Neural progenitor cell (in vitro differentiated cells): ENCODE measurements around the gene DYNC1LI1. TPM values are rescaled to one million over a fixed set of nuclear protein-coding genes. Genes with fewer than 3 reads are reported as not detected.

Experiments
- DNase-seq: peaks from one replicate; pipeline ENCODE4 v3.0.0-alpha.2; 2016; ENCODE audit warnings: low spot score
- H2AFZ ChIP-seq: fragments of 200-600 bp; sonication (generic); replicated peaks from 2 replicates; pipeline ENCODE4 v1.6.1; 2016; ENCODE audit warnings: antibody characterized with exemption
- H3F3A ChIP-seq: fragments of 200-600 bp; sonication (generic); 2 replicates; pipeline ENCODE4 v1.6.1; 2016; ENCODE audit warnings: antibody characterized with exemption, low read depth
- H3K27ac ChIP-seq: fragments of 200-600 bp; sonication (generic); 2 replicates; pipeline ENCODE4 v1.5.1; 2016; ENCODE audit warnings: mild to moderate bottlenecking
- H3K27me3 ChIP-seq: fragments of 200-600 bp; sonication (generic); 2 replicates; pipeline ENCODE4 v1.6.1; 2016; ENCODE audit warnings: mild to moderate bottlenecking, moderate library complexity
- H3K36me3 ChIP-seq: fragments of 200-600 bp; sonication (generic); 2 replicates; pipeline ENCODE4 v1.5.1; 2016
- H3K4me1 ChIP-seq: fragments of 200-600 bp; sonication (generic); 2 replicates; pipeline ENCODE4 v1.6.1; 2016; ENCODE audit warnings: mixed run types
- H3K4me2 ChIP-seq: fragments of 200-600 bp; sonication (generic); 2 replicates; pipeline ENCODE4 v1.6.1; 2016
- H3K4me3 ChIP-seq: fragments of 200-600 bp; sonication (generic); 2 replicates; pipeline ENCODE4 v1.5.1; 2016
- H3K79me2 ChIP-seq: fragments of 200-600 bp; sonication (generic); 2 replicates; pipeline ENCODE4 v1.6.1; 2016; ENCODE audit warnings: low read depth
- H3K9ac ChIP-seq: fragments of 200-600 bp; sonication (generic); 2 replicates; pipeline ENCODE4 v1.6.1; 2016
- H3K9me3 ChIP-seq: fragments of 200-600 bp; sonication (generic); 2 replicates; pipeline ENCODE4 v1.5.1; 2016; ENCODE audit warnings: low read depth
- H4K20me1 ChIP-seq: fragments of 200-600 bp; sonication (generic); 2 replicates; pipeline ENCODE4 v1.6.1; 2016; ENCODE audit warnings: low read depth
- H3K27ac Mint-ChIP-seq: 3 replicates; pipeline ENCODE4 v1.8.0; 2021; ENCODE audit warnings: mixed read lengths
- H3K27me3 Mint-ChIP-seq: 2 replicates; pipeline ENCODE4 v1.8.0; 2022; ENCODE audit warnings: low read depth, mild to moderate bottlenecking, inconsistent platforms, moderate library complexity, mixed read lengths; ENCODE audit not compliant: insufficient read depth
- H3K36me3 Mint-ChIP-seq: 3 replicates; pipeline ENCODE4 v1.8.0; 2021; ENCODE audit warnings: mixed read lengths
- H3K4me1 Mint-ChIP-seq: 3 replicates; pipeline ENCODE4 v1.8.0; 2021; ENCODE audit warnings: mixed read lengths
- H3K4me3 Mint-ChIP-seq: 3 replicates; pipeline ENCODE4 v1.8.0; 2021; ENCODE audit warnings: mild to moderate bottlenecking, moderate library complexity, mixed read lengths
- H3K9me3 Mint-ChIP-seq: 3 replicates; pipeline ENCODE4 v1.8.0; 2020; ENCODE audit warnings: mixed read lengths
- CTCF ChIP-seq: fragments of 200-600 bp; sonication (generic); IDR thresholded peaks from 2 replicates; pipeline ENCODE4 v1.5.1; 2017; ENCODE audit warnings: antibody characterized with exemption, mild to moderate bottlenecking
- EZH2 ChIP-seq: fragments of 200-600 bp; sonication (generic); IDR thresholded peaks from 2 replicates; pipeline ENCODE4 v1.6.1; 2017; ENCODE audit warnings: antibody characterized with exemption, mild to moderate bottlenecking, moderate library complexity
- EZH2phosphoT487 ChIP-seq: fragments of 200-600 bp; sonication (generic); IDR thresholded peaks from 2 replicates; pipeline ENCODE4 v1.6.1; 2017; ENCODE audit warnings: antibody characterized with exemption
- total RNA-seq: library from RNA; depleted of rRNA; stranded (reverse); fragments of >200 nt; gene quantifications from 2 replicates; pipeline ENCODE4 v1.2.3, GENCODE V29; 2015; ENCODE audit warnings: low replicate concordance

Gene DYNC1LI1
- total RNA-seq, 1 donor from 2014 or later = 103 TPM

GRCh38 chr3:32571192-32571485 is 481 bp upstream of the DYNC1LI1 start:
- no peaks in the 10 kb centered on the region for H3K9me3 Mint-ChIP-seq
- Histone ChIP-seq H2AFZ (peak overlapping the region; percentile 96), H3K4me3 (peak overlapping the region; percentile 93), H3F3A (peaks cover 21% of the 10 kb centered on the region), H3K4me2 (peak overlapping the region; percentile 98), H3K9ac (peak overlapping the region; percentile 12), H3K27ac (peak overlapping the region; percentile 75), H3K9me3 (no peaks in the 10 kb centered on the region), H3K36me3 (peaks cover 5% of the 10 kb centered on the region), H3K27me3 (no peaks in the 10 kb centered on the region), H4K20me1 (peaks cover 43% of the 10 kb centered on the region), H3K4me1 (peaks cover 19% of the 10 kb centered on the region), H3K79me2 (peaks cover 58% of the 10 kb centered on the region)
- H3K4me3 Mint-ChIP-seq = peak overlapping the region; percentile 91
- peaks cover 5% of the 10 kb centered on the region for H3K27me3 Mint-ChIP-seq
- peaks cover 24% of the 10 kb centered on the region for H3K4me1 Mint-ChIP-seq
- peak overlapping the region; percentile 42 for H3K27ac Mint-ChIP-seq
- TF ChIP-seq CTCF (no peak), EZH2phosphoT487 (no peak), EZH2 (no peak)
- no peak for DNase-seq
- H3K36me3 Mint-ChIP-seq = peaks cover 3% of the 10 kb centered on the region

DNA sequence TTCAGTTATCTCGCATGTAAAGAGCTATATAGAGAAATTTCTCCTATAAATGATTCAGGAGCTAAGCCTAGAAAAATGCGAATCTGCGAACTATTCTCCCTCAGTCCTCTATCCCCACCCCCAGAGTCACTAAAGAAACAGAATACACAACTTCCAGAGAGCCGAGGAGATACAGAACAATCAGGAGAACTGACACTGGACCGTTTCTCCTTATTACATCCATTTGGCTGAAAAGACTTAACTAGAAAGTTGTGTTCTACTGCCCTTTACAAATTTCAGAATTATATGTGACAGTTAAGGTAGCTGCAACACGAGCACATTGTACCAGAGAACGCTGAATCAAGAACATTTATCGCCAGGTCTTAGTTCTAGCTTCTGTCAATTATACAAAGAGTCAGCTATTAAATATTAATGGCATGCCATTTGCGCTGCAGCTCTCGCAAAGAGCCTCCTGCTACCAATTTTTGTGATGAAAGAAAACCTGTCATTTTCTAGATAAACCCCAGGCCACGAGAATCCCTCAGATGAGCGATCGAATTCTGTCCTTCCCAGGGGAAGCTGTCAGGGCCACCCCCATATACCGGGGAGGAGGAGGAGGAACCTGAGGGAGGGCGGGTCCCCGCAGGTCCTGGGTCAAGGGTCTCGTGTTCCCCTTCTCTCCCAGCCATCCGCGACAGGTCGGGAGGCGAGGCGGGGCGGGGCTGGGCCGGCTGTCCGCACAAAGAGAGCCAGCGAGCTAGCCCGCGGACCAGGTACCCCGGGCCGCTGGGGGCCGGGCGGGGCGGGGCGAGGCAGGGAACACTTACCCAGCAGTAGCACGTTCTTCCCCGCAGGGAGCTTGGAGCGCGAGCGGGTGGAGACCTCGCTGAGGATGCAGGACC is 878 bp downstream of the DYNC1LI1 start:
- Mint-ChIP-seq H3K27me3 (peaks cover 5% of the 10 kb centered on the region), H3K4me3 (peak overlapping the region; percentile 96), H3K9me3 (no peaks in the 10 kb centered on the region), H3K4me1 (peaks cover 24% of the 10 kb centered on the region), H3K36me3 (peaks cover 7% of the 10 kb centered on the region), H3K27ac (peak overlapping the region; percentile 81)
- H2AFZ ChIP-seq = peak overlapping the region; percentile 87
- DNase-seq = peak; percentile 93
- peak overlapping the region; percentile 96 for H3K27ac ChIP-seq
- peaks cover 21% of the 10 kb centered on the region for H3F3A ChIP-seq
- H3K27me3 ChIP-seq = no peaks in the 10 kb centered on the region
- H3K36me3 ChIP-seq = peaks cover 5% of the 10 kb centered on the region
- H4K20me1 ChIP-seq = peaks cover 57% of the 10 kb centered on the region
- H3K4me1 ChIP-seq = peaks cover 19% of the 10 kb centered on the region
- H3K4me2 ChIP-seq = peak overlapping the region; percentile 98
- H3K79me2 ChIP-seq = peaks cover 71% of the 10 kb centered on the region
- no peak for TF ChIP-seq EZH2
- no peak for TF ChIP-seq EZH2phosphoT487
- TF ChIP-seq CTCF = no peak
- peak overlapping the region; percentile 93 for H3K4me3 ChIP-seq
- peak overlapping the region; percentile 88 for H3K9ac ChIP-seq
- H3K9me3 ChIP-seq = no peaks in the 10 kb centered on the region

GRCh38 chr3:32568953-32569352 is 1.7 kb downstream of the DYNC1LI1 start:
- H2AFZ ChIP-seq = no peak overlapping the region
- Mint-ChIP-seq H3K27me3 (peaks cover 5% of the 10 kb centered on the region), H3K4me1 (peaks cover 24% of the 10 kb centered on the region), H3K36me3 (peaks cover 12% of the 10 kb centered on the region), H3K9me3 (no peaks in the 10 kb centered on the region), H3K27ac (no peak overlapping the region), H3K4me3 (peak overlapping the region; percentile 96)
- peaks cover 21% of the 10 kb centered on the region for H3F3A ChIP-seq
- peak overlapping the region; percentile 93 for H3K4me3 ChIP-seq
- H3K27ac ChIP-seq = no peak overlapping the region
- no peak for DNase-seq
- peak overlapping the region; percentile 98 for H3K4me2 ChIP-seq
- no peak overlapping the region for H3K9ac ChIP-seq
- peaks cover 5% of the 10 kb centered on the region for H3K36me3 ChIP-seq
- no peaks in the 10 kb centered on the region for H3K27me3 ChIP-seq
- H3K79me2 ChIP-seq = peaks cover 79% of the 10 kb centered on the region
- no peaks in the 10 kb centered on the region for H3K9me3 ChIP-seq
- H4K20me1 ChIP-seq = peaks cover 65% of the 10 kb centered on the region
- peaks cover 19% of the 10 kb centered on the region for H3K4me1 ChIP-seq
- TF ChIP-seq CTCF (no peak), EZH2phosphoT487 (no peak), EZH2 (no peak)
